DOHH2 (cell line): ENCODE data around the gene TXNL1.

Source experiments
- EZH2phosphoT487 ChIP-seq: fragments of 200-600 bp; sonication (generic); IDR thresholded peaks from 2 replicates; pipeline ENCODE4 v1.6.1; 2017; ENCODE audit warnings: borderline replicate concordance, mild to moderate bottlenecking, antibody characterized with exemption, low read length, moderate library complexity, mixed read lengths
- TF ChIP-seq, protein P1 (sequence below): fragments of 200-600 bp; sonication (generic); IDR thresholded peaks from one replicate; pipeline ENCODE4 v1.5.1; 2014; ENCODE audit warnings: antibody characterized with exemption, mild to moderate bottlenecking, low read depth, low read length; ENCODE audit not compliant: poor library complexity, severe bottlenecking

DNA sequence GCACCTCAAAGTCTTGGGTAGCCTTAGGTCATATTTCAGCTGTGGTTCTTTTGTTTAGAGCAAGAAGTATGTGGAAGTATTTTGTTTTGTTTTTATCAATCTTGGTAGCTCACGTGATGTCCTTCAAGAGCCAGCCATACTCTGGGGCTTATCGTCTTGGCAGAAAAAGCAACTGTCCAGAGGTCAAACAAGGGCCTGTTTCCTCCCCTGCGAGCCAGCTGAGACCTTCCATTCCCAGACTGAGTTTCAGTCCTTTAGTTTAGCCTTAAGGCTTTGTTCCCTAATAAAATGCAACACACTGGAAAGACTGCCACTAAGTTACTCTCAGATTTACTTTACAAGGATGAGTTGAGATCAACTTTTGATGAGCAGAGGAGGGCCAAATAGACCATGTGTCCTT lies 63.5 kb downstream of the TXNL1 start:
- TF ChIP-seq, protein P1, sequence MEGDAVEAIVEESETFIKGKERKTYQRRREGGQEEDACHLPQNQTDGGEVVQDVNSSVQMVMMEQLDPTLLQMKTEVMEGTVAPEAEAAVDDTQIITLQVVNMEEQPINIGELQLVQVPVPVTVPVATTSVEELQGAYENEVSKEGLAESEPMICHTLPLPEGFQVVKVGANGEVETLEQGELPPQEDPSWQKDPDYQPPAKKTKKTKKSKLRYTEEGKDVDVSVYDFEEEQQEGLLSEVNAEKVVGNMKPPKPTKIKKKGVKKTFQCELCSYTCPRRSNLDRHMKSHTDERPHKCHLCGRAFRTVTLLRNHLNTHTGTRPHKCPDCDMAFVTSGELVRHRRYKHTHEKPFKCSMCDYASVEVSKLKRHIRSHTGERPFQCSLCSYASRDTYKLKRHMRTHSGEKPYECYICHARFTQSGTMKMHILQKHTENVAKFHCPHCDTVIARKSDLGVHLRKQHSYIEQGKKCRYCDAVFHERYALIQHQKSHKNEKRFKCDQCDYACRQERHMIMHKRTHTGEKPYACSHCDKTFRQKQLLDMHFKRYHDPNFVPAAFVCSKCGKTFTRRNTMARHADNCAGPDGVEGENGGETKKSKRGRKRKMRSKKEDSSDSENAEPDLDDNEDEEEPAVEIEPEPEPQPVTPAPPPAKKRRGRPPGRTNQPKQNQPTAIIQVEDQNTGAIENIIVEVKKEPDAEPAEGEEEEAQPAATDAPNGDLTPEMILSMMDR: no peak
- TF ChIP-seq EZH2phosphoT487: no peak
